ENCODE data around the gene CNTNAP5. TPM values are rescaled to one million over a fixed set of nuclear protein-coding genes. Genes with fewer than 3 reads are reported as not detected.

CNTNAP5 gene
- total RNA-seq, 2 donors from 2014 or later = 0.11 TPM; not detected in 1

- Histone ChIP-seq H3K27me3 (replicated peaks; ENCODE audit: insufficient read depth) (no peaks in the 10 kb centered on the region), H3K9me3 (no peaks in the 10 kb centered on the region), H3K27ac (no peak overlapping the region), H3K4me3 (no peak overlapping the region), H3K4me1 (replicated peaks) (no peaks in the 10 kb centered on the region), H3K36me3 (no peaks in the 10 kb centered on the region)
- WGBS = 100% methylated on average over 1 of the region's 1 CpG
- no peak for DNase-seq (ENCODE audit: low spot score)
- TF ChIP-seq POLR2A (IDR thresholded peaks at IDR 0.05) (no peak), CTCF (IDR thresholded peaks at IDR 0.05) (no peak), POLR2AphosphoS5 (IDR thresholded peaks at IDR 0.05) (no peak)
- intact Hi-C loops (cut with DNase I) = no loop called here
Observed at GRCh38 chr2:124424074-124424473, 399.0 kb downstream of the CNTNAP5 start.

DNA sequence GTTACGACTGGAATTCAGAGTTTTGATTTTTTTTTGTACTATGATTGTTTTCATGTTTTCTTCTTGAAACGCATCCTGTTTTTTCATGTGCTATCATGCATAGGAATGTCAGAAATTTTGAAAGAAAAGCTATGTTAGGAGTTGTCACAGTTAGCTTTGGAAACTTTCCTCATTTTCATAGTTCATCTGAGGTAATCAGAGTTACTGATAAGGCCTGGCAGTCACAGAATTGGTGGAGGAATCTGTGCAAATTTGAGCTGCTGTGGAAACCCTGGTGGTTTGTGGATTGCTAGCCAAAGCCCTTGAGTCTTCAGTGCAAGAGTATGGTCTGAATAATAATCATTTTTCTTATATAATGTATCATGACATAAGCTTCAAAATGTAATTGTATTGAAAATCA is 401.0 kb downstream of the CNTNAP5 start:
- DNase-seq (ENCODE audit: low spot score) = no peak
- no peaks in the 10 kb centered on the region for H3K27me3 ChIP-seq (replicated peaks; ENCODE audit: insufficient read depth)
- no peaks in the 10 kb centered on the region for H3K36me3 ChIP-seq
- 69% methylated on average over 2 of the region's 2 CpGs for WGBS
- intact Hi-C loops (cut with DNase I) = no loop called here
- no peak overlapping the region for H3K4me3 ChIP-seq
- TF ChIP-seq POLR2A (IDR thresholded peaks at IDR 0.05) (no peak), CTCF (IDR thresholded peaks at IDR 0.05) (no peak), POLR2AphosphoS5 (IDR thresholded peaks at IDR 0.05) (no peak)
- H3K9me3 ChIP-seq = no peaks in the 10 kb centered on the region
- no peak overlapping the region for H3K27ac ChIP-seq
- H3K4me1 ChIP-seq (replicated peaks) = no peaks in the 10 kb centered on the region

DNA sequence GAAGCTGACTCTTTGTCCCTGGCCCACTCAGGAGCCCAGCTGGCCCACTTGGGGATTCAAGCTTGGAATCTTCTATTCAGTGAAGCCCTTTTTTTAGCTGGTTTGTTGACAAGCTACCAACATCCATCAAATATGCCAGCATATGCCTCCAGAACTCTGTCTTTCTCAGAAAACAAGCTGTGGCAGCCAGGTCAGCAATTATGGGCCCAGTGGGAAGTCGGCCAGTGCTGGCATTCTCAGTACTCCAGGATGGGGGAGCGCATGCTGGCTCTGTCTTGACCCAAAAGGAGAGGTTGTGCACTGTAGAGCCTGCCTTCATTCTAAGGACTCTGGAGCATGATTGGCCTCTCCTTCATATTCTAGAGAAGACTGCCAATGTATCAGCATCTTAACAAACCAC is 401.5 kb downstream of the CNTNAP5 start:
- Histone ChIP-seq H3K27ac (no peak overlapping the region), H3K4me1 (replicated peaks) (no peaks in the 10 kb centered on the region), H3K4me3 (no peak overlapping the region), H3K9me3 (no peaks in the 10 kb centered on the region), H3K27me3 (replicated peaks; ENCODE audit: insufficient read depth) (no peaks in the 10 kb centered on the region), H3K36me3 (no peaks in the 10 kb centered on the region)
- no peak for DNase-seq (ENCODE audit: low spot score)
- TF ChIP-seq POLR2AphosphoS5 (IDR thresholded peaks at IDR 0.05) (no peak), POLR2A (IDR thresholded peaks at IDR 0.05) (no peak), CTCF (IDR thresholded peaks at IDR 0.05) (no peak)
- intact Hi-C loops (cut with DNase I) = no loop called here
- WGBS = 64% methylated on average over 2 of the region's 2 CpGs

- no peak for DNase-seq (ENCODE audit: low spot score)
Observed at GRCh38 chr2:124437811-124438210, 412.7 kb downstream of the CNTNAP5 start.

More at GRCh38 chr2:124437811-124438210, 412.7 kb downstream of the CNTNAP5 start:
- Histone ChIP-seq H3K4me3 (no peak overlapping the region), H3K27ac (no peak overlapping the region), H3K9me3 (no peaks in the 10 kb centered on the region), H3K27me3 (replicated peaks; ENCODE audit: insufficient read depth) (no peaks in the 10 kb centered on the region), H3K36me3 (no peaks in the 10 kb centered on the region), H3K4me1 (replicated peaks) (no peaks in the 10 kb centered on the region)
- no peak for TF ChIP-seq POLR2A (IDR thresholded peaks at IDR 0.05)
- no peak for TF ChIP-seq CTCF (IDR thresholded peaks at IDR 0.05)
- TF ChIP-seq POLR2AphosphoS5 (IDR thresholded peaks at IDR 0.05) = no peak
- intact Hi-C loops (cut with DNase I) = no loop called here
- 45% methylated on average over 1 of the region's 1 CpG for WGBS
